ENCODE results near the gene PSKH1.
A peak's percentile ranks its signal among the peaks of the same experiment; 100 is the strongest.

The PSKH1 gene

GRCh38 chr16:67868290-67868689 is 24.8 kb upstream of the PSKH1 start:
- no peak overlapping the region for H3K4me3 ChIP-seq (ENCODE audit: low read depth, low read length)
- TF ChIP-seq CTCF (IDR thresholded peaks at IDR 0.05; ENCODE audit: borderline replicate concordance, insufficient read depth, low read depth, low read length) = no peak

- TF ChIP-seq CTCF (IDR thresholded peaks at IDR 0.05; ENCODE audit: borderline replicate concordance, insufficient read depth, low read depth, low read length) = no peak
- no peak overlapping the region for H3K4me3 ChIP-seq (ENCODE audit: low read depth, low read length)
These were observed 23.4 kb upstream of the PSKH1 start for GRCh38 chr16:67869653-67870052.

GRCh38 chr16:67871256-67871655 is 21.8 kb upstream of the PSKH1 start:
- no peak for TF ChIP-seq CTCF (IDR thresholded peaks at IDR 0.05; ENCODE audit: borderline replicate concordance, insufficient read depth, low read depth, low read length)
- no peak overlapping the region for H3K4me3 ChIP-seq (ENCODE audit: low read depth, low read length)

GRCh38 chr16:67872131-67872630 is 20.9 kb upstream of the PSKH1 start:
- no peak overlapping the region for H3K4me3 ChIP-seq (ENCODE audit: low read depth, low read length)
- TF ChIP-seq CTCF (IDR thresholded peaks at IDR 0.05; ENCODE audit: borderline replicate concordance, insufficient read depth, low read depth, low read length) = no peak

GRCh38 chr16:67872631-67873434 is 20.2 kb upstream of the PSKH1 start, which contains the start of gene EDC4:
Gene EDC4 (plus strand): TSS chr16:67873052. CDS start chr16:67873262, 210 bp downstream.
- peak within 1 kb of the TSS; percentile 87 for H3K4me3 ChIP-seq (ENCODE audit: low read depth, low read length)
- no peak for TF ChIP-seq CTCF (IDR thresholded peaks at IDR 0.05; ENCODE audit: borderline replicate concordance, insufficient read depth, low read depth, low read length)

- no peak for TF ChIP-seq CTCF (IDR thresholded peaks at IDR 0.05; ENCODE audit: borderline replicate concordance, insufficient read depth, low read depth, low read length)
- peak overlapping the region; percentile 87 for H3K4me3 ChIP-seq (ENCODE audit: low read depth, low read length)
These were observed 19.4 kb upstream of the PSKH1 start for GRCh38 chr16:67873435-67874370.
